Uterus (tissue), 4 donors: ENCODE results near the gene PPHLN1. TPM values are rescaled to one million over a fixed set of nuclear protein-coding genes. Genes with fewer than 3 reads are reported as not detected.

Experiments used
- DNase-seq, 2 donors: peaks; one replicate each; pipeline ENCODE4 v3.0.0-alpha.2; 2019 to 2020
- H3K27ac ChIP-seq, 2 donors: fragments of 200-600 bp; sonication (generic); 1 replicate in 1 of 2; 2 replicates in 1 of 2; pipeline ENCODE4 v1.5.1; 2016 to 2018
- H3K27me3 ChIP-seq, 2 donors: fragments of 200-600 bp; sonication (generic); one replicate each; pipeline ENCODE4 v1.5.1; 2018 to 2019; ENCODE audit warnings: control low read depth in 1 of 2
- H3K36me3 ChIP-seq, 2 donors: fragments of 200-600 bp; sonication (generic); one replicate each; pipeline ENCODE4 v1.5.1; 2019; ENCODE audit warnings: control low read depth in 1 of 2
- H3K4me1 ChIP-seq, 2 donors: fragments of 200-600 bp; sonication (generic); one replicate each; pipeline ENCODE4 v1.5.1; 2018 to 2019; ENCODE audit warnings: control low read depth in 1 of 2
- H3K4me3 ChIP-seq, 2 donors: fragments of 200-600 bp; sonication (generic); 1 replicate in 1 of 2; 2 replicates in 1 of 2; pipeline ENCODE4 v1.5.1; 2018 to 2019; ENCODE audit warnings: mild to moderate bottlenecking in 1 of 2
- H3K9me3 ChIP-seq, 2 donors: fragments of 200-600 bp; sonication (generic); one replicate each; pipeline ENCODE4 v1.5.1; 2019; ENCODE audit warnings: control low read depth in 1 of 2
- POLR2A ChIP-seq, 2 donors: fragments of 450-650 bp; IDR thresholded peaks; one replicate each; pipeline ENCODE4 v1.6.1; 2016; ENCODE audit warnings: antibody characterized with exemption in 2 of 2, mild to moderate bottlenecking in 1 of 2, moderate library complexity in 1 of 2
- intact Hi-C: fragments of 100-400 bp; cut with DNase I; formaldehyde crosslinking; loops from one replicate; pipeline ENCODE4 v1.15.1; 2023; ENCODE audit warnings: low total_unique reads
- total RNA-seq, 4 donors: library from RNA; depleted of rRNA in 3 of 4; stranded (reverse); fragments of >200 nt in 3 of 4; gene quantifications; one replicate each; pipeline versions ENCODE4 v1.1.0 to v1.2.4, GENCODE V29; 2014 to 2023
- TF ChIP-seq, protein P1 (sequence below), 4 experiments: fragments of 200-600 bp in 2 of 4; fragments of 450-650 bp in 2 of 4; sonication (generic) in 2 of 4; IDR thresholded peaks; one replicate each; pipeline ENCODE4 v1.5.1; 2016 to 2019; ENCODE audit warnings: antibody characterized with exemption in 4 of 4, mild to moderate bottlenecking in 2 of 4, moderate library complexity in 1 of 4
- donor health status: DM: yes; HTN: yes; CAD: no.

The PPHLN1 gene
- total RNA-seq, 4 donors from 2014 or later, result 20.2 to 124 (median 53.3) TPM

DNA sequence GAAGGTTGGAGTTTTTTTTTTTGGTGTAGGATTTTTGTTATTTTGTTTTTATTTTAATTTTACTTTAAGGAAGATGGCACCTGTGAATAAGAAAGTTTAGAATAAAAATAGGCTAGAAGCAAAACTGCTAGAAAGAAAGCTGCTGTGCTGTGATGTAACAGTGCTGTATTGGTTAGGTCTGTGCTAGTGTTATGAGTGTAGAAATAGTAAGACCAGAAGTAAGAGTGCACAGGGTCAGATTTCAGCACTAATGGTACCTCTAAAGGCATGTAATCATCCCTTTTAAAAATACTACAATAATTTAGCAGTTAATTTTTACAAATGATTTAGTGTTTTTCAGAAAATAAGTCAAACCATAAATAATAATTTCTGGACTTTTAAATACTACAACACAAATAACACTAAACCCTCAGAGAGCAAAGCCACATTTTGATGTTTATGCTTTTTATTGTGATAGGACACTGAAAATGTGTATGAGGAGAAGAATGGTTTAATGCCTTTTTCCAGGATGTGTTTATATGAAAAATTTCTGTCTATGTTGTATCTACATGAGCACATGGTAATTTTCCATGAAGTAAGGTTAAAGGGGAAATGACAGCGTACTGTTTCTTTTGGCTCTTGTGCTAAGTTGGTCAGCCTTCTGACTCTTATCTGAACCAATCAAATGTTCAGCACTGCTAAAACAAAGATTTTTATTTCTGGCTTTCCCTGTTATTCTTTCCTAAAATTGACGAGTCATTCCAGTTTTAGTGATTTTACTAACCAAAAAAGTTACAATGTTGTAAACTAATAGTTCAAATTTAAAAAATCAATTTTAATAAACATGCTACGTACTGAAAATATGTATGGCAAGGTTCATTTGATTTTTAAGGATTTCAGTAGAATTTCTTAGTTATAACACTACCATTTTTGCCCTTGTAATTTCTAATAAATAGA, 96.1 kb downstream of the PPHLN1 start:
- H3K4me1 ChIP-seq, result no peaks in the 10 kb centered on the region
- no peaks in the 10 kb centered on the region for H3K9me3 ChIP-seq
- no peak overlapping the region for H3K27ac ChIP-seq
- no peaks in the 10 kb centered on the region for H3K27me3 ChIP-seq
- DNase-seq, result no peak
- no peak overlapping the region for H3K4me3 ChIP-seq
- intact Hi-C loops, result no loop called here
- TF ChIP-seq, protein P1, sequence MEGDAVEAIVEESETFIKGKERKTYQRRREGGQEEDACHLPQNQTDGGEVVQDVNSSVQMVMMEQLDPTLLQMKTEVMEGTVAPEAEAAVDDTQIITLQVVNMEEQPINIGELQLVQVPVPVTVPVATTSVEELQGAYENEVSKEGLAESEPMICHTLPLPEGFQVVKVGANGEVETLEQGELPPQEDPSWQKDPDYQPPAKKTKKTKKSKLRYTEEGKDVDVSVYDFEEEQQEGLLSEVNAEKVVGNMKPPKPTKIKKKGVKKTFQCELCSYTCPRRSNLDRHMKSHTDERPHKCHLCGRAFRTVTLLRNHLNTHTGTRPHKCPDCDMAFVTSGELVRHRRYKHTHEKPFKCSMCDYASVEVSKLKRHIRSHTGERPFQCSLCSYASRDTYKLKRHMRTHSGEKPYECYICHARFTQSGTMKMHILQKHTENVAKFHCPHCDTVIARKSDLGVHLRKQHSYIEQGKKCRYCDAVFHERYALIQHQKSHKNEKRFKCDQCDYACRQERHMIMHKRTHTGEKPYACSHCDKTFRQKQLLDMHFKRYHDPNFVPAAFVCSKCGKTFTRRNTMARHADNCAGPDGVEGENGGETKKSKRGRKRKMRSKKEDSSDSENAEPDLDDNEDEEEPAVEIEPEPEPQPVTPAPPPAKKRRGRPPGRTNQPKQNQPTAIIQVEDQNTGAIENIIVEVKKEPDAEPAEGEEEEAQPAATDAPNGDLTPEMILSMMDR (IDR thresholded peaks at IDR 0.05), result no peak
- no peak for TF ChIP-seq POLR2A (IDR thresholded peaks at IDR 0.05)
- H3K36me3 ChIP-seq, result no peaks in the 10 kb centered on the region

DNA sequence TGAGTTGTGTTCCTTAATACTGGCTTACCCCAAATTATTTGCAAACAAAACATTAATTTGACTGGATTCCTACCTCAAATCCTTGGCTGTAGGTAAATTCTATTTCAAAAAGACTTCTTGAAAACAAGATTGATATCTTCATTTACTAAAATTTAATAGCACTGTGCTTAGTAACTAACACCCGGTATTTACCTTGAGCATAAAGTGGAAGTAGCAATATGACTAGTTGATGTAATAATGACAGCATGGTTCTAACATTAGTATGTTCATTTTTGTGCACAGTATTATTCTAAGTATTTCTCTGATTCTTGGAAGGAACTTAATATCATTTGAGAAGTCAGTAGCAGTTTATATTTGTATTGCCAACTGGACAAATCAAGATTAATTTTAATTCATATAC, 96.8 kb downstream of the PPHLN1 start:
- Histone ChIP-seq H3K4me3 (no peak overlapping the region), H3K27me3 (no peaks in the 10 kb centered on the region), H3K4me1 (no peaks in the 10 kb centered on the region), H3K9me3 (no peaks in the 10 kb centered on the region), H3K27ac (no peak overlapping the region), H3K36me3 (no peaks in the 10 kb centered on the region)
- DNase-seq, result no peak
- intact Hi-C loops, result no loop called here
- no peak for TF ChIP-seq POLR2A (IDR thresholded peaks at IDR 0.05)
- TF ChIP-seq, protein P1 (IDR thresholded peaks at IDR 0.05), result no peak

DNA sequence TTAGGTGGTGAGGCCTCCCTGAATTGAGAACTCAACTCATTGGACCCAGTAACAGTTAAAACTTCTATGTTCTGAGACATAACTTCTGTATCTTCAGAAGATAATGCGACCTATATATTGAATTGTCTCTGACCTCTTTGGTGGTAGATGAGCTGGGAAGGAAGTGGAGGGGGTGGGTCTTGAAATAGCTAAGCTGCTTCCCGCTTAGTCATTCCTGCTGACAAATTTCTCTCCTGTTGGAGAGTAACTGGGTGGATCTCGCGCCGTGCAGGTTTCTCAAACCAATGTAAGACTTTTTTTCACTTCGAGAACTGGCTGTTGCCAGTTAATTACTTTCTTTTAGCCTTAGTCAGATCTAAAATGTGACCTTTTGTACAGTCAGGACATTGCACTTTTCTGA, 100.8 kb downstream of the PPHLN1 start:
- no peaks in the 10 kb centered on the region for H3K4me1 ChIP-seq
- no peaks in the 10 kb centered on the region for H3K9me3 ChIP-seq
- TF ChIP-seq, protein P1 (IDR thresholded peaks at IDR 0.05), result no peak
- no peak for TF ChIP-seq POLR2A (IDR thresholded peaks at IDR 0.05)
- no peak overlapping the region for H3K27ac ChIP-seq
- intact Hi-C loops, result no loop called here
- no peak overlapping the region for H3K4me3 ChIP-seq
- H3K27me3 ChIP-seq, result no peaks in the 10 kb centered on the region
- H3K36me3 ChIP-seq, result no peaks in the 10 kb centered on the region
- DNase-seq, result no peak

DNA sequence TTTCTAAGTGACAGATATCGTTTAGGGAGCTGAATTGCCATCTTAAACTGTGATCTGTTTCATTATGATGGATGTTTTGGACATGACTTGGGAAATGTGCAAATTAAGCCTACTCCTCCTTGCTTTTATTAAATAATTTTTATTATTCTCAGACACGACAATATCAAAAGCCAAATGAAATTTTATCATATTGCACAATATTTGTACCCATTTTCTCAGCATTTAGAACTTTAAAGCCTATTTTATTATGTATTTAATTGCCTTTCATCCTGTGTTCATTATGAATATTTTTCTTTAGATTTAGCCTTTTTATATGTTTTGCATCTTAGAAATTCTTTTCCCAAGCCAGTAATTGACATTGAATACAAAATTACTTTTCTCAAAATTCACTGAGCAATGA, 102.9 kb downstream of the PPHLN1 start:
- no peak for DNase-seq
- Histone ChIP-seq H3K27ac (no peak overlapping the region), H3K9me3 (no peaks in the 10 kb centered on the region), H3K36me3 (no peaks in the 10 kb centered on the region), H3K27me3 (no peaks in the 10 kb centered on the region), H3K4me1 (no peaks in the 10 kb centered on the region), H3K4me3 (no peak overlapping the region)
- TF ChIP-seq POLR2A (IDR thresholded peaks at IDR 0.05), result no peak
- TF ChIP-seq, protein P1 (IDR thresholded peaks at IDR 0.05), result no peak
- intact Hi-C loops, result no loop called here

DNA sequence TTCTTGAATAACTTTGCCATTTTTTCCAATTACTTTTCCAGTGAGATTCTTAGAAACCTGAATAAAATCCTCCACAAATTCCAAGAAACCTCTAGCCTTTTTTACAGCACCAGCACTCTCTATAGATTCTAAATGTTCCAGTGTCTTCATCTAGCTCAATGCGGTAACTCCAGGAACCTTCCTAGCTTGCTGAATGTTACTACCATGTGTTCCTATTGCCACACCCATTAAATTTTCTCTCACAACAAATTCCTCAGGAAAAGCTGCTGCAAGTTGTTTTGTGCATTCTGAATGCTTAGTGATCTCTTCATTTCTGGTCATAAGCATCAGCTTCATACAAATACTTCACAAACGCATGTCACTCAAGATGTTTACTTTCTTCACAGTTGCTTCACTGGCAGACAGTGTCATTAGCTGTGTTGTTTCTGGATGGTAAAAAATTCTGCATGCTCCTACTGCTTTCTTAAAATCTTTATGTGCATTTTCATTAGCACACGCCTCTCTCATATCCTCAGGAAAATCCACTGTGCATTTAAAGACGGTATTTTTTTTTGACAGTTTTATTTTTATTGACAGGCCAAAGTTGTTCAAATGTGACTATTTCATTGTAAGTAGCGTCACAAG, 106.7 kb downstream of the PPHLN1 start:
- H3K9me3 ChIP-seq, result no peaks in the 10 kb centered on the region
- no peak for TF ChIP-seq POLR2A (IDR thresholded peaks at IDR 0.05)
- TF ChIP-seq, protein P1 (IDR thresholded peaks at IDR 0.05), result no peak
- no peak for DNase-seq
- intact Hi-C loops, result no loop called here
- no peaks in the 10 kb centered on the region for H3K4me1 ChIP-seq
- H3K27me3 ChIP-seq, result no peaks in the 10 kb centered on the region
- H3K4me3 ChIP-seq, result no peak overlapping the region
- no peaks in the 10 kb centered on the region for H3K36me3 ChIP-seq
- H3K27ac ChIP-seq, result no peak overlapping the region
